ENCODE data around the gene TMEM52.

TMEM52 gene

GRCh38 chr1:1928231-1929101, 9.4 kb upstream of the TMEM52 start:
- no peak for FAIRE-seq
- no peak for DNase-seq (ENCODE audit: insufficient read length, low spot score)

GRCh38 chr1:1927751-1928150, 8.7 kb upstream of the TMEM52 start:
- DNase-seq (ENCODE audit: insufficient read length, low spot score) (no peak), FAIRE-seq (no peak)

- DNase-seq (ENCODE audit: insufficient read length, low spot score) (no peak), FAIRE-seq (no peak)
These were observed 8.0 kb upstream of the TMEM52 start for GRCh38 chr1:1926886-1927660.

GRCh38 chr1:1926346-1926811, 7.3 kb upstream of the TMEM52 start:
- no peak for DNase-seq (ENCODE audit: insufficient read length, low spot score)
- FAIRE-seq: no peak

- DNase-seq (ENCODE audit: insufficient read length, low spot score) (no peak), FAIRE-seq (no peak)
These were observed 6.6 kb upstream of the TMEM52 start for GRCh38 chr1:1925437-1926345.

GRCh38 chr1:1924849-1925248, 5.8 kb upstream of the TMEM52 start:
- FAIRE-seq: no peak
- no peak for DNase-seq (ENCODE audit: insufficient read length, low spot score)

GRCh38 chr1:1924386-1924785, 5.3 kb upstream of the TMEM52 start:
- no peak for FAIRE-seq
- no peak for DNase-seq (ENCODE audit: insufficient read length, low spot score)

GRCh38 chr1:1922956-1923833, 4.1 kb upstream of the TMEM52 start:
- DNase-seq (ENCODE audit: insufficient read length, low spot score): no peak

GRCh38 chr1:1922702-1922955, 3.5 kb upstream of the TMEM52 start:
- no peak for DNase-seq (ENCODE audit: insufficient read length, low spot score)
- no peak for FAIRE-seq

More at GRCh38 chr1:1922956-1923833, 4.1 kb upstream of the TMEM52 start:
- no peak for FAIRE-seq

GRCh38 chr1:1921901-1922701, 3.0 kb upstream of the TMEM52 start:
- DNase-seq (ENCODE audit: insufficient read length, low spot score) (no peak), FAIRE-seq (no peak)

GRCh38 chr1:1921459-1921862, 2.4 kb upstream of the TMEM52 start:
- DNase-seq (ENCODE audit: insufficient read length, low spot score): no peak
- no peak for FAIRE-seq

- no peak for DNase-seq (ENCODE audit: insufficient read length, low spot score)
- no peak for FAIRE-seq
These were observed 1.8 kb upstream of the TMEM52 start for GRCh38 chr1:1920608-1921458.

GRCh38 chr1:1920057-1920607, 1.1 kb upstream of the TMEM52 start:
- FAIRE-seq (no peak), DNase-seq (ENCODE audit: insufficient read length, low spot score) (no peak)

GRCh38 chr1:1919304-1920056, 401 bp upstream of the TMEM52 start:
- peak; percentile 94 for FAIRE-seq
- peak; percentile 99 for DNase-seq (ENCODE audit: insufficient read length, low spot score)

- no peak for DNase-seq (ENCODE audit: insufficient read length, low spot score)
- no peak for FAIRE-seq
These were observed 831 bp downstream of the TMEM52 start for GRCh38 chr1:1917995-1918900.

GRCh38 chr1:1917304-1917976, 1.6 kb downstream of the TMEM52 start:
- DNase-seq (ENCODE audit: insufficient read length, low spot score) (no peak), FAIRE-seq (no peak)
